ENCODE results near the gene SHC4.

GRCh38 chr15:48964898-48965297, 1.2 kb upstream of the SHC4 start:
- TF ChIP-seq, protein P1, sequence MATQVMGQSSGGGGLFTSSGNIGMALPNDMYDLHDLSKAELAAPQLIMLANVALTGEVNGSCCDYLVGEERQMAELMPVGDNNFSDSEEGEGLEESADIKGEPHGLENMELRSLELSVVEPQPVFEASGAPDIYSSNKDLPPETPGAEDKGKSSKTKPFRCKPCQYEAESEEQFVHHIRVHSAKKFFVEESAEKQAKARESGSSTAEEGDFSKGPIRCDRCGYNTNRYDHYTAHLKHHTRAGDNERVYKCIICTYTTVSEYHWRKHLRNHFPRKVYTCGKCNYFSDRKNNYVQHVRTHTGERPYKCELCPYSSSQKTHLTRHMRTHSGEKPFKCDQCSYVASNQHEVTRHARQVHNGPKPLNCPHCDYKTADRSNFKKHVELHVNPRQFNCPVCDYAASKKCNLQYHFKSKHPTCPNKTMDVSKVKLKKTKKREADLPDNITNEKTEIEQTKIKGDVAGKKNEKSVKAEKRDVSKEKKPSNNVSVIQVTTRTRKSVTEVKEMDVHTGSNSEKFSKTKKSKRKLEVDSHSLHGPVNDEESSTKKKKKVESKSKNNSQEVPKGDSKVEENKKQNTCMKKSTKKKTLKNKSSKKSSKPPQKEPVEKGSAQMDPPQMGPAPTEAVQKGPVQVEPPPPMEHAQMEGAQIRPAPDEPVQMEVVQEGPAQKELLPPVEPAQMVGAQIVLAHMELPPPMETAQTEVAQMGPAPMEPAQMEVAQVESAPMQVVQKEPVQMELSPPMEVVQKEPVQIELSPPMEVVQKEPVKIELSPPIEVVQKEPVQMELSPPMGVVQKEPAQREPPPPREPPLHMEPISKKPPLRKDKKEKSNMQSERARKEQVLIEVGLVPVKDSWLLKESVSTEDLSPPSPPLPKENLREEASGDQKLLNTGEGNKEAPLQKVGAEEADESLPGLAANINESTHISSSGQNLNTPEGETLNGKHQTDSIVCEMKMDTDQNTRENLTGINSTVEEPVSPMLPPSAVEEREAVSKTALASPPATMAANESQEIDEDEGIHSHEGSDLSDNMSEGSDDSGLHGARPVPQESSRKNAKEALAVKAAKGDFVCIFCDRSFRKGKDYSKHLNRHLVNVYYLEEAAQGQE (IDR thresholded peaks at IDR 0.05; ENCODE audit: borderline replicate concordance) = no peak
- TF ChIP-seq CTCF (IDR thresholded peaks at IDR 0.05; ENCODE audit: poor library complexity, severe bottlenecking) (no peak), EP300 (conservative IDR thresholded peaks at IDR 0.05; ENCODE audit: poor library complexity, severe bottlenecking) (no peak), TAF1 (IDR thresholded peaks at IDR 0.05; ENCODE audit: low read depth) (no peak), POLR2AphosphoS5 (IDR thresholded peaks at IDR 0.05) (no peak), EZH2 (IDR thresholded peaks at IDR 0.05; ENCODE audit: borderline replicate concordance, insufficient read depth, low read length, poor library complexity, severe bottlenecking) (no peak), RAD21 (conservative IDR thresholded peaks at IDR 0.05) (no peak), SMC3 (conservative IDR thresholded peaks at IDR 0.05; ENCODE audit: poor library complexity) (no peak)
